ENCODE data around the gene GSX2. TPM values are rescaled to one million over a fixed set of nuclear protein-coding genes. Genes with fewer than 3 reads are reported as not detected.
"Not testable (repeated sequence)": the region's sequence is repeated elsewhere in the genome, so short reads cannot be mapped to it uniquely, and the experiment has no call there.

Gene GSX2
- total RNA-seq, 1 experiment from 2014 or later, result not detected

DNA sequence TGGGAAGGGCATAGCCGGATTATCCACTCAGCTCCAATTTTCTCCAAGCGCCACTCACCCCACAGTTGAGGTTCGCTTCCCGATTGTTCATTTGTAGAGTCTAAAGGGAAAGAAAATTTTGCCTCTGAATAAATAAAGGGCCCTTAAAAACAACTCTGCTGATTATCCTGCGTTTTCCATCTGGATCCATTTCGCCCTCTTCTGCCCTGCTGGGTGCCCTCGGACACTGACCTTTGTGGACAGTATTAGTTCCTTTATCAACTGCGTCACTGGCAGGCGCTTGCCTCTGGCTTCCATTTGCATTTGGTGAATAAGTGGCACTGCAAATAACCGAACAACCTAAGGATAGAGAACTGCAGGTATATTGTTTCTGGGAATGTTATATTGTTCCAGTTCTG, 10.1 kb downstream of the GSX2 start:
- ChIA-PET CTCF (interaction anchor here (0.6 kb wide), 1 partner anchor 107 kb away, joined by 3 read pairs; no protein-coding TSS in a partner anchor), POLR2A (no interaction called here)
- Histone ChIP-seq H3K4me3 (ENCODE audit: low read depth, low read length) (no peak overlapping the region), H3K27me3 (replicated peaks; ENCODE audit: control insufficient read depth, insufficient read depth, low read length) (no peaks in the 10 kb centered on the region), H3K36me3 (ENCODE audit: control insufficient read depth, insufficient read depth, low read length) (no peaks in the 10 kb centered on the region), H3K4me1 (no peaks in the 10 kb centered on the region), H3K9me3 (no peaks in the 10 kb centered on the region)
- Mint-ChIP-seq H3K9me3 (ENCODE audit: unreplicated experiment) (no peaks in the 10 kb centered on the region), H3K4me1 (ENCODE audit: low read depth, unreplicated experiment) (no peaks in the 10 kb centered on the region), H3K4me3 (ENCODE audit: unreplicated experiment) (no peak overlapping the region), H3K27ac (ENCODE audit: unreplicated experiment) (no peak overlapping the region), H3K27me3 (ENCODE audit: insufficient read depth, unreplicated experiment) (no peaks in the 10 kb centered on the region), H3K36me3 (ENCODE audit: insufficient read depth, unreplicated experiment) (no peaks in the 10 kb centered on the region)
- TF ChIP-seq, protein P1, sequence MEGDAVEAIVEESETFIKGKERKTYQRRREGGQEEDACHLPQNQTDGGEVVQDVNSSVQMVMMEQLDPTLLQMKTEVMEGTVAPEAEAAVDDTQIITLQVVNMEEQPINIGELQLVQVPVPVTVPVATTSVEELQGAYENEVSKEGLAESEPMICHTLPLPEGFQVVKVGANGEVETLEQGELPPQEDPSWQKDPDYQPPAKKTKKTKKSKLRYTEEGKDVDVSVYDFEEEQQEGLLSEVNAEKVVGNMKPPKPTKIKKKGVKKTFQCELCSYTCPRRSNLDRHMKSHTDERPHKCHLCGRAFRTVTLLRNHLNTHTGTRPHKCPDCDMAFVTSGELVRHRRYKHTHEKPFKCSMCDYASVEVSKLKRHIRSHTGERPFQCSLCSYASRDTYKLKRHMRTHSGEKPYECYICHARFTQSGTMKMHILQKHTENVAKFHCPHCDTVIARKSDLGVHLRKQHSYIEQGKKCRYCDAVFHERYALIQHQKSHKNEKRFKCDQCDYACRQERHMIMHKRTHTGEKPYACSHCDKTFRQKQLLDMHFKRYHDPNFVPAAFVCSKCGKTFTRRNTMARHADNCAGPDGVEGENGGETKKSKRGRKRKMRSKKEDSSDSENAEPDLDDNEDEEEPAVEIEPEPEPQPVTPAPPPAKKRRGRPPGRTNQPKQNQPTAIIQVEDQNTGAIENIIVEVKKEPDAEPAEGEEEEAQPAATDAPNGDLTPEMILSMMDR (IDR thresholded peaks at IDR 0.05; ENCODE audit: insufficient read depth in 1 of 2, low read depth in 1 of 2, low read length in 1 of 2, severe bottlenecking in 1 of 2, unreplicated experiment in 1 of 2), result no peak
- intact Hi-C loops (cut with micrococcal nuclease; ENCODE audit: unreplicated experiment), result no loop called here
- no peak for DNase-seq
- BruUV-seq (replicated peaks), result no TSS peak

DNA sequence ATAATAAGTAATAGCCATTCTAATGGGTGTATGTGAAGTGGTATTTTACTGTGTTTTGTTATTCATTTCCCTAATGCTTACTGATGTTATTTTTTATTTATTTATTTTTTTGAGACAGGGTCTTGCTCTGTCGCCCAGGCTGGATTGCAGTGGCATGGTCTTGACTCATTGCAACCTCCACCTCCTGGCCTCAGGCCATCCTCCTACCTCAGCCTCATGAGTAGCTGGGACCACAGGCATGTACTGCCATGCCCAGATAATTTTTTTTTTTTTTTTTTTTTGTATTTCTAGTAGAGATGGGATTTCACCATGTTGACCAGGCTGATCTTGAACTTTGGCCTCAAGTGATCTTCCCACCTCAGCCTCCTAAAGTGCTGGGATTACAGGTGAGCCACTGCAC, 13.2 kb downstream of the GSX2 start:
- H3K27me3 Mint-ChIP-seq (ENCODE audit: insufficient read depth, unreplicated experiment); CTCF ChIA-PET: not testable (repeated sequence)

DNA sequence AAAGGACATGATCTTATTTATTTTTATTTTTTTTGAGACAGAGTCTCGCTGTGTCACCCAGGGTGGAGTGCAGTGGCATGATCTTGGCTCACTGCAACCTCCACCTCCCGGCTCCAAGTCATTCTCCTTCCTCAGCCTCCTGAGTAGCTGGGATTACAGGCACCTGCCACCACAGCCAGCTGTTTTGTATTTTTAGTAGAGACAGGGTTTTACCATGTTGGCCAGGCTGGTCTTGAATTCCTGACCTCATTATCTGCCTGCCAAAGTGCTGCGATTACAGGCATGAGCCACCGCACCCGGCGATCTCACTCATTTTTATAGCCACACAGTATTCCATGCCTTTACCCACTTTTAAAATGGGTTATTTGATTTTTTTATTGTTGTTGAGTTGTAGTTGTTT, 16.3 kb downstream of the GSX2 start:
- H3K36me3 ChIP-seq (ENCODE audit: control insufficient read depth, insufficient read depth, low read length); H3K27me3 Mint-ChIP-seq (ENCODE audit: insufficient read depth, unreplicated experiment); H3K4me3 ChIP-seq (ENCODE audit: low read depth, low read length); BruUV-seq (replicated peaks); POLR2A ChIA-PET; H3K27ac Mint-ChIP-seq (ENCODE audit: unreplicated experiment); H3K9me3 Mint-ChIP-seq (ENCODE audit: unreplicated experiment); H3K4me1 Mint-ChIP-seq (ENCODE audit: low read depth, unreplicated experiment); intact Hi-C loops (cut with micrococcal nuclease; ENCODE audit: unreplicated experiment); H3K36me3 Mint-ChIP-seq (ENCODE audit: insufficient read depth, unreplicated experiment); H3K27me3 ChIP-seq (replicated peaks; ENCODE audit: control insufficient read depth, insufficient read depth, low read length); H3K9me3 ChIP-seq; H3K4me3 Mint-ChIP-seq (ENCODE audit: unreplicated experiment); DNase-seq: not testable (repeated sequence)
- CTCF ChIA-PET, result interaction anchor here (0.6 kb wide), 1 partner anchor 152 kb away, joined by 4 read pairs; no protein-coding TSS in a partner anchor
- peaks cover 16% of the 10 kb centered on the region; the same call in 1 of the 2 replicates for H3K4me1 ChIP-seq

More for the DNA sequence above, 13.2 kb downstream of the GSX2 start:
- H3K9me3 ChIP-seq; DNase-seq; H3K4me1 ChIP-seq; H3K27ac Mint-ChIP-seq (ENCODE audit: unreplicated experiment); H3K4me3 ChIP-seq (ENCODE audit: low read depth, low read length); H3K4me1 Mint-ChIP-seq (ENCODE audit: low read depth, unreplicated experiment); BruUV-seq (replicated peaks); H3K4me3 Mint-ChIP-seq (ENCODE audit: unreplicated experiment); H3K36me3 Mint-ChIP-seq (ENCODE audit: insufficient read depth, unreplicated experiment); H3K36me3 ChIP-seq (ENCODE audit: control insufficient read depth, insufficient read depth, low read length); intact Hi-C loops (cut with micrococcal nuclease; ENCODE audit: unreplicated experiment); H3K27me3 ChIP-seq (replicated peaks; ENCODE audit: control insufficient read depth, insufficient read depth, low read length); H3K9me3 Mint-ChIP-seq (ENCODE audit: unreplicated experiment); POLR2A ChIA-PET: not testable (repeated sequence)

DNA sequence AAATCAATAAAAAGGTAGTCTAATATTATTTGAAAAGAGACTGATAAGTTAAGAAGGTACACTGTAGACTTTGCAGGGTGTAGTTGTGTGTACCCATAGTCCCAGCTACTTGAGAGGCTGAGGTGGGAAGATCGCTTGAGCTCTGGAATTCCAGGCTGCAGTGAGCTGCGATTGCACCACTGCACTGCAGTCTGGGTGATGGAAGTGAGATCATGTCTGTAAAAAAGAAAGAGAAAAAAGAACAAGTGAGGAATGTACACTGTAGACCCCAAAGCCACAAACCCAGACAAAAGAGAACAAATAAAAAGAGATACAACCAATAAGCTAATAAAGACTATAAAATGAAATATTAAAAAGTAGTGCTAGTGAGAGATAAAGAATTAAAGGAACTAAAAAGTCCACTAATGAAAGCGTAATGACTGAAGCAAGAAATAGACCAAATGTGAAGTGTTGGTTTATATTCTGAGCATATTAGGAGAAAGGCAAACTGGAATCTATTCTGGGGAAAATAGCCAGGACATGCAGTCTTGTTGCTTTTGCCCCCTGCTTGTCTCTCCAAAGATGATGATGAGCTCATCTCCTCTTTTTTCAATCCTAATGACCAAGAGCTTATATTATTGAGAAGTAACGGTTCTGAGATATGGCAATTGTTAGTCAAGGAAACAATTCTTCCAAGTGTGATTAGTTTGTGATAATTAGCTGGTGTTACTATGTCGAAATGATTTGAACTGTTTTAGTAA, 19.1 kb downstream of the GSX2 start:
- Histone ChIP-seq H3K9me3 (0 out of 2 replicates have a peak, but pooled peaks cover 5% of the 10 kb centered on the region), H3K36me3 (ENCODE audit: control insufficient read depth, insufficient read depth, low read length) (no peaks in the 10 kb centered on the region), H3K4me3 (ENCODE audit: low read depth, low read length) (no peak overlapping the region), H3K4me1 (peaks cover 21% of the 10 kb centered on the region; the same call in 1 of the 2 replicates), H3K27me3 (replicated peaks; ENCODE audit: control insufficient read depth, insufficient read depth, low read length) (no peaks in the 10 kb centered on the region)
- H3K4me1 Mint-ChIP-seq (ENCODE audit: low read depth, unreplicated experiment), result peaks cover 7% of the 10 kb centered on the region
- no peaks in the 10 kb centered on the region for H3K27me3 Mint-ChIP-seq (ENCODE audit: insufficient read depth, unreplicated experiment)
- ChIA-PET CTCF (no interaction called here), POLR2A (no interaction called here)
- TF ChIP-seq, protein P1 (IDR thresholded peaks at IDR 0.05; ENCODE audit: insufficient read depth in 1 of 2, low read depth in 1 of 2, low read length in 1 of 2, severe bottlenecking in 1 of 2, unreplicated experiment in 1 of 2), result no peak
- H3K9me3 Mint-ChIP-seq (ENCODE audit: unreplicated experiment), result no peaks in the 10 kb centered on the region
- no peak overlapping the region for H3K4me3 Mint-ChIP-seq (ENCODE audit: unreplicated experiment)
- no TSS peak for BruUV-seq (replicated peaks)
- H3K36me3 Mint-ChIP-seq (ENCODE audit: insufficient read depth, unreplicated experiment), result no peaks in the 10 kb centered on the region
- intact Hi-C loops (cut with micrococcal nuclease; ENCODE audit: unreplicated experiment), result loop anchor here (2.0 kb wide), 1 partner anchor 26 kb away; no protein-coding TSS in a partner anchor
- DNase-seq, result peak in 1 of 2 experiments; percentile 16
- H3K27ac Mint-ChIP-seq (ENCODE audit: unreplicated experiment), result no peak overlapping the region

All from Caco-2 (cell line).